ENCODE results near the gene RAET1L.
"Not testable (repeated sequence)": the region's sequence is repeated elsewhere in the genome, so short reads cannot be mapped to it uniquely, and the experiment has no call there.

The RAET1L gene

DNA sequence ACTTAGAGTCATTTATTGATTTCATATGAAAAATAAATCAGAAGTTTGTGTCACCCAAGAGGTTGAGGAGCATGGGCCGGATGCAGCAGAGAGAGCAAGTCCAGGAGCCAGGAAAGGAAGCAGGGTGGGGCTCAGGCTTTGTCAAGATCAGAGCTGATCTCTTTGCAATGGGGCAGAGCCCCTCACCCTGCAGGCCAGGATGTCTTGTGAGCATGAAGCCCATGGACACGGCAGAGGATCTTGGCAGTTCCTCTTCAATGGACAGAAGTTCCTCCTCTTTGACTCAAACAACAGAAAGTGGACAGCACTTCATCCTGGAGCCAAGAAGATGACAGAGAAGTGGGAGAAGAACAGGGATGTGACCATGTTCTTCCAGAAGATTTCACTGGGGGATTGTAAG lies 56.4 kb downstream of the RAET1L start:
- peak; percentile 59 for FAIRE-seq
- DNase-seq (ENCODE audit: extremely low spot score, insufficient read length, low read depth) = not testable (repeated sequence)

Measured in GM18507 (cell line).